HepG2 (cell line): Measurements from ENCODE around the gene KIF27. TPM values are rescaled to one million over a fixed set of nuclear protein-coding genes. Genes with fewer than 3 reads are reported as not detected.

ENCODE experiments used
- ATF6 ChIP-seq: sonication (generic); formaldehyde crosslinking; conservative IDR thresholded peaks from 2 replicates; pipeline ENCODE4 v1.4.0; 2020; ENCODE audit warnings: missing genetic modification reagents
- CAMTA2 ChIP-seq: sonication (generic); formaldehyde crosslinking; IDR thresholded peaks from 2 replicates; pipeline ENCODE4 v1.4.0; 2020; ENCODE audit warnings: mild to moderate bottlenecking, missing genetic modification reagents, borderline replicate concordance
- ZNF598 ChIP-seq: sonication (generic); formaldehyde crosslinking; IDR thresholded peaks from 2 replicates; pipeline ENCODE4 v1.5.1; 2020; ENCODE audit warnings: mild to moderate bottlenecking, missing genetic modification reagents, borderline replicate concordance
- ZNF850 ChIP-seq: sonication (generic); formaldehyde crosslinking; conservative IDR thresholded peaks from 2 replicates; pipeline ENCODE4 v1.9.0; 2021; ENCODE audit warnings: mild to moderate bottlenecking, missing genetic modification reagents
- polyA plus RNA-seq, 8 experiments: library from polyadenylated mRNA; depleted of rRNA in 3 of 8; stranded (reverse) in 7 of 8; unstranded in 1 of 8; fragments of >200 nt; fragmentation: Illumina TruSeq in 4 of 8; extraction: Trizol in 4 of 8; gene quantifications; 2 replicates each; pipeline versions ENCODE4 v1.2.1 to v1.2.3, GENCODE V29; 2011 to 2016; ENCODE audit warnings: low read depth in 4 of 8, missing spikeins in 1 of 8, mixed read lengths in 1 of 8; ENCODE audit not compliant: insufficient read depth in 1 of 8
- total RNA-seq, 5 experiments: library from RNA; depleted of rRNA; stranded (reverse); fragments of >200 nt; fragmentation: Illumina TruSeq; extraction: Trizol; gene quantifications; 2 replicates each; pipeline ENCODE4 v1.2.3, GENCODE V29; 2016; ENCODE audit warnings: low read depth in 1 of 5
- TF ChIP-seq, protein P1 (sequence below): sonication (generic); formaldehyde crosslinking; IDR thresholded peaks from 2 replicates; pipeline ENCODE4 v1.9.0; 2021; ENCODE audit warnings: mild to moderate bottlenecking, missing genetic modification reagents
- TF ChIP-seq, protein P2 (sequence below), 2 experiments: IDR thresholded peaks; 2 replicates each; pipeline ENCODE4 v1.6.1; 2011 to 2012; ENCODE audit warnings: low read length in 2 of 2, borderline replicate concordance in 1 of 2, low read depth in 1 of 2, mild to moderate bottlenecking in 1 of 2, moderate library complexity in 1 of 2
- TF ChIP-seq, protein P3 (sequence below): sonication (generic); formaldehyde crosslinking; IDR thresholded peaks from 2 replicates; pipeline ENCODE4 v1.5.1; 2020; ENCODE audit warnings: mild to moderate bottlenecking, missing genetic modification reagents
- TF ChIP-seq, protein P4 (sequence below): sonication (generic); formaldehyde crosslinking; IDR thresholded peaks from 2 replicates; pipeline ENCODE4 v1.4.0; 2020; ENCODE audit warnings: missing genetic modification reagents, mild to moderate bottlenecking, borderline replicate concordance

The KIF27 gene
- total and polyA plus RNA-seq, 2 of the 13 experiments (the other 11 are each of a cell fraction or from before 2014, with no cell fraction given) = 0.95 to 4.1 TPM

DNA sequence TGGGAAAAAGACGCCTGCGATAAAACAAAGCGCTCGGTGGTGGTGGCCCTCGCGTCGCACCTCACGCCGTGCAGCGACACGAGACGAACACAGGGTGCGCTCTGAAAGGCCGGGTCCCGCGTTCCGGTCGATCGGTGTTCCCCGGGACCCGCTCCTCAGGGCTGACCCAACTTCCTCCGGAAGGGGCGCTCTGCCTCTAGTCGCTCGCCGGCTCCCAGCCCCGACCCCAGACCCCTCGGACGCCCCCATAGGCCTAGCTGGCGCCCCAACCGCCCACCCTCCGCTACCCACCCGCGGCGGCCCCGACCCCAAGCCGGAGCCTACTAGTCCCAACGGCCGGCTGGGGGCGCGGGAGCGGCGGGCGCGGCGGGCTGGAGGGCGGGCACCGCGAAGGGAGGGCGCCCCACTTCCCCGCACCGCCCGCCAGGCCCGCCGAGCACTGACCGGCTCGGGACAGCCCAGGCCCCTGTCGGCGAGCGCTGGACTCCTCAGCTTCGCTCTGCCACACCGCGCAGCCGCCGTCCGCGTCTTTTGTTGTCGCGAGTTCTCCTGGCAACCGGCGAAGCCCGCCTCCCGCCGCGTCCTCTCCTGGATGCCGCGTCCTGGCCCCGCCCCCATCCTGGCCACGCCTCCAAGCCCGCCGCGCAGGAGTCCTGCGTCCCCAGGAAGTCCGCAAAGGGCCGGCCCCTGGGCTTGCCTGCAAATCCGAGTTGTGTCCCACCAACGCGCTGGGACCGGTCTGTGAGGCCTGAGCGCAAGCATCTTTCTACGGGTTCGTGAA, at the start of gene KIF27 (continued):
- TF ChIP-seq, protein P1, sequence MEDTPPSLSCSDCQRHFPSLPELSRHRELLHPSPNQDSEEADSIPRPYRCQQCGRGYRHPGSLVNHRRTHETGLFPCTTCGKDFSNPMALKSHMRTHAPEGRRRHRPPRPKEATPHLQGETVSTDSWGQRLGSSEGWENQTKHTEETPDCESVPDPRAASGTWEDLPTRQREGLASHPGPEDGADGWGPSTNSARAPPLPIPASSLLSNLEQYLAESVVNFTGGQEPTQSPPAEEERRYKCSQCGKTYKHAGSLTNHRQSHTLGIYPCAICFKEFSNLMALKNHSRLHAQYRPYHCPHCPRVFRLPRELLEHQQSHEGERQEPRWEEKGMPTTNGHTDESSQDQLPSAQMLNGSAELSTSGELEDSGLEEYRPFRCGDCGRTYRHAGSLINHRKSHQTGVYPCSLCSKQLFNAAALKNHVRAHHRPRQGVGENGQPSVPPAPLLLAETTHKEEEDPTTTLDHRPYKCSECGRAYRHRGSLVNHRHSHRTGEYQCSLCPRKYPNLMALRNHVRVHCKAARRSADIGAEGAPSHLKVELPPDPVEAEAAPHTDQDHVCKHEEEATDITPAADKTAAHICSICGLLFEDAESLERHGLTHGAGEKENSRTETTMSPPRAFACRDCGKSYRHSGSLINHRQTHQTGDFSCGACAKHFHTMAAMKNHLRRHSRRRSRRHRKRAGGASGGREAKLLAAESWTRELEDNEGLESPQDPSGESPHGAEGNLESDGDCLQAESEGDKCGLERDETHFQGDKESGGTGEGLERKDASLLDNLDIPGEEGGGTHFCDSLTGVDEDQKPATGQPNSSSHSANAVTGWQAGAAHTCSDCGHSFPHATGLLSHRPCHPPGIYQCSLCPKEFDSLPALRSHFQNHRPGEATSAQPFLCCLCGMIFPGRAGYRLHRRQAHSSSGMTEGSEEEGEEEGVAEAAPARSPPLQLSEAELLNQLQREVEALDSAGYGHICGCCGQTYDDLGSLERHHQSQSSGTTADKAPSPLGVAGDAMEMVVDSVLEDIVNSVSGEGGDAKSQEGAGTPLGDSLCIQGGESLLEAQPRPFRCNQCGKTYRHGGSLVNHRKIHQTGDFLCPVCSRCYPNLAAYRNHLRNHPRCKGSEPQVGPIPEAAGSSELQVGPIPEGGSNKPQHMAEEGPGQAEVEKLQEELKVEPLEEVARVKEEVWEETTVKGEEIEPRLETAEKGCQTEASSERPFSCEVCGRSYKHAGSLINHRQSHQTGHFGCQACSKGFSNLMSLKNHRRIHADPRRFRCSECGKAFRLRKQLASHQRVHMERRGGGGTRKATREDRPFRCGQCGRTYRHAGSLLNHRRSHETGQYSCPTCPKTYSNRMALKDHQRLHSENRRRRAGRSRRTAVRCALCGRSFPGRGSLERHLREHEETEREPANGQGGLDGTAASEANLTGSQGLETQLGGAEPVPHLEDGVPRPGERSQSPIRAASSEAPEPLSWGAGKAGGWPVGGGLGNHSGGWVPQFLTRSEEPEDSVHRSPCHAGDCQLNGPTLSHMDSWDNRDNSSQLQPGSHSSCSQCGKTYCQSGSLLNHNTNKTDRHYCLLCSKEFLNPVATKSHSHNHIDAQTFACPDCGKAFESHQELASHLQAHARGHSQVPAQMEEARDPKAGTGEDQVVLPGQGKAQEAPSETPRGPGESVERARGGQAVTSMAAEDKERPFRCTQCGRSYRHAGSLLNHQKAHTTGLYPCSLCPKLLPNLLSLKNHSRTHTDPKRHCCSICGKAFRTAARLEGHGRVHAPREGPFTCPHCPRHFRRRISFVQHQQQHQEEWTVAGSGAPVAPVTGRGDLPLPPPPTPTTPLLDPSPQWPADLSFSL (CRISPR knock-in tag) = no peak
- TF ChIP-seq, protein P2, sequence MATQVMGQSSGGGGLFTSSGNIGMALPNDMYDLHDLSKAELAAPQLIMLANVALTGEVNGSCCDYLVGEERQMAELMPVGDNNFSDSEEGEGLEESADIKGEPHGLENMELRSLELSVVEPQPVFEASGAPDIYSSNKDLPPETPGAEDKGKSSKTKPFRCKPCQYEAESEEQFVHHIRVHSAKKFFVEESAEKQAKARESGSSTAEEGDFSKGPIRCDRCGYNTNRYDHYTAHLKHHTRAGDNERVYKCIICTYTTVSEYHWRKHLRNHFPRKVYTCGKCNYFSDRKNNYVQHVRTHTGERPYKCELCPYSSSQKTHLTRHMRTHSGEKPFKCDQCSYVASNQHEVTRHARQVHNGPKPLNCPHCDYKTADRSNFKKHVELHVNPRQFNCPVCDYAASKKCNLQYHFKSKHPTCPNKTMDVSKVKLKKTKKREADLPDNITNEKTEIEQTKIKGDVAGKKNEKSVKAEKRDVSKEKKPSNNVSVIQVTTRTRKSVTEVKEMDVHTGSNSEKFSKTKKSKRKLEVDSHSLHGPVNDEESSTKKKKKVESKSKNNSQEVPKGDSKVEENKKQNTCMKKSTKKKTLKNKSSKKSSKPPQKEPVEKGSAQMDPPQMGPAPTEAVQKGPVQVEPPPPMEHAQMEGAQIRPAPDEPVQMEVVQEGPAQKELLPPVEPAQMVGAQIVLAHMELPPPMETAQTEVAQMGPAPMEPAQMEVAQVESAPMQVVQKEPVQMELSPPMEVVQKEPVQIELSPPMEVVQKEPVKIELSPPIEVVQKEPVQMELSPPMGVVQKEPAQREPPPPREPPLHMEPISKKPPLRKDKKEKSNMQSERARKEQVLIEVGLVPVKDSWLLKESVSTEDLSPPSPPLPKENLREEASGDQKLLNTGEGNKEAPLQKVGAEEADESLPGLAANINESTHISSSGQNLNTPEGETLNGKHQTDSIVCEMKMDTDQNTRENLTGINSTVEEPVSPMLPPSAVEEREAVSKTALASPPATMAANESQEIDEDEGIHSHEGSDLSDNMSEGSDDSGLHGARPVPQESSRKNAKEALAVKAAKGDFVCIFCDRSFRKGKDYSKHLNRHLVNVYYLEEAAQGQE (IDR thresholded peaks at IDR 0.05; ENCODE audit: borderline replicate concordance in 1 of 2, low read depth in 1 of 2, low read length in 2 of 2) = no peak
- TF ChIP-seq CAMTA2 (CRISPR knock-in tag) = no peak; the same call in 1 of the 2 replicates
- TF ChIP-seq, protein P3, sequence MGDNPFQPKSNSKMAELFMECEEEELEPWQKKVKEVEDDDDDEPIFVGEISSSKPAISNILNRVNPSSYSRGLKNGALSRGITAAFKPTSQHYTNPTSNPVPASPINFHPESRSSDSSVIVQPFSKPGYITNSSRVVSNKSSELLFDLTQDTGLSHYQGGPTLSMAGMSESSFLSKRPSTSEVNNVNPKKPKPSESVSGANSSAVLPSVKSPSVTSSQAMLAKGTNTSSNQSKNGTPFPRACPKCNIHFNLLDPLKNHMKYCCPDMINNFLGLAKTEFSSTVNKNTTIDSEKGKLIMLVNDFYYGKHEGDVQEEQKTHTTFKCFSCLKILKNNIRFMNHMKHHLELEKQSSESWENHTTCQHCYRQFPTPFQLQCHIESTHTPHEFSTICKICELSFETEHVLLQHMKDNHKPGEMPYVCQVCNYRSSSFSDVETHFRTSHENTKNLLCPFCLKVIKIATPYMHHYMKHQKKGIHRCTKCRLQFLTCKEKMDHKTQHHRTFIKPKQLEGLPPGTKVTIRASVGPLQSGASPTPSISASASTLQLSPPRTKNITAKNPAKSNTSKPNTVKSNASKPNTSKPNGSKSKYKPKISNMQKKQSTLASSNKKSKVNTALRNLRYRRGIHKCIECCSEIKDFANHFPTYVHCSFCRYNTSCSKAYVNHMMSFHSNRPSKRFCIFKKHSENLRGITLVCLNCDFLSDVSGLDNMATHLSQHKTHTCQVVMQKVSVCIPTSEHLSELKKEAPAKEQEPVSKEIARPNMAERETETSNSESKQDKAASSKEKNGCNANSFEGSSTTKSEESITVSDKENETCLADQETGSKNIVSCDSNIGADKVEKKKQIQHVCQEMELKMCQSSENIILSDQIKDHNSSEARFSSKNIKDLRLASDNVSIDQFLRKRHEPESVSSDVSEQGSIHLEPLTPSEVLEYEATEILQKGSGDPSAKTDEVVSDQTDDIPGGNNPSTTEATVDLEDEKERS = no peak
- TF ChIP-seq, protein P4, sequence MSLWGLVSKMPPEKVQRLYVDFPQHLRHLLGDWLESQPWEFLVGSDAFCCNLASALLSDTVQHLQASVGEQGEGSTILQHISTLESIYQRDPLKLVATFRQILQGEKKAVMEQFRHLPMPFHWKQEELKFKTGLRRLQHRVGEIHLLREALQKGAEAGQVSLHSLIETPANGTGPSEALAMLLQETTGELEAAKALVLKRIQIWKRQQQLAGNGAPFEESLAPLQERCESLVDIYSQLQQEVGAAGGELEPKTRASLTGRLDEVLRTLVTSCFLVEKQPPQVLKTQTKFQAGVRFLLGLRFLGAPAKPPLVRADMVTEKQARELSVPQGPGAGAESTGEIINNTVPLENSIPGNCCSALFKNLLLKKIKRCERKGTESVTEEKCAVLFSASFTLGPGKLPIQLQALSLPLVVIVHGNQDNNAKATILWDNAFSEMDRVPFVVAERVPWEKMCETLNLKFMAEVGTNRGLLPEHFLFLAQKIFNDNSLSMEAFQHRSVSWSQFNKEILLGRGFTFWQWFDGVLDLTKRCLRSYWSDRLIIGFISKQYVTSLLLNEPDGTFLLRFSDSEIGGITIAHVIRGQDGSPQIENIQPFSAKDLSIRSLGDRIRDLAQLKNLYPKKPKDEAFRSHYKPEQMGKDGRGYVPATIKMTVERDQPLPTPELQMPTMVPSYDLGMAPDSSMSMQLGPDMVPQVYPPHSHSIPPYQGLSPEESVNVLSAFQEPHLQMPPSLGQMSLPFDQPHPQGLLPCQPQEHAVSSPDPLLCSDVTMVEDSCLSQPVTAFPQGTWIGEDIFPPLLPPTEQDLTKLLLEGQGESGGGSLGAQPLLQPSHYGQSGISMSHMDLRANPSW (CRISPR knock-in tag) = no peak
- no peak for TF ChIP-seq ZNF598 (CRISPR knock-in tag)
- TF ChIP-seq ATF6 (CRISPR knock-in tag) = no peak
- no peak for TF ChIP-seq ZNF850 (CRISPR knock-in tag)
